Measurements from ENCODE around the gene RET. TPM values are rescaled to one million over a fixed set of nuclear protein-coding genes. Genes with fewer than 3 reads are reported as not detected.
A peak's percentile ranks its signal among the peaks of the same experiment; 100 is the strongest.

Gene RET
- total and polyA plus RNA-seq, 2 of the 8 experiments (the other 6 are each of a cell fraction or from before 2014, with no cell fraction given): 6.7 to 8.4 TPM

GRCh38 chr10:43043342-43043772 lies 33.5 kb upstream of the RET start:
- Histone ChIP-seq H3K27me3 (replicated peaks in 1 of 4; ENCODE audit: control insufficient read depth in 3 of 4, extremely low read depth in 1 of 4, insufficient read depth in 3 of 4, low read length in 3 of 4) (no peaks in the 10 kb centered on the region), H3K79me2 (ENCODE audit: control insufficient read depth in 1 of 2, insufficient read depth in 2 of 2, low read length in 2 of 2) (no peaks in the 10 kb centered on the region), H3K9me3 (ENCODE audit: insufficient read depth in 2 of 2, low read depth in 1 of 2, low read length in 1 of 2) (no peaks in the 10 kb centered on the region), H3K9ac (replicated peaks in 1 of 4; ENCODE audit: extremely low read depth in 1 of 4, low read depth in 3 of 4, low read length in 3 of 4) (no peak overlapping the region), H3K4me1 (replicated peaks in 1 of 4; ENCODE audit: control insufficient read depth in 3 of 4, insufficient read depth in 4 of 4, low read length in 3 of 4) (peaks cover 0 to 23% (median 11%) of the 10 kb centered on the region in 4 experiments; a peak in 6 of 7 replicates), H2BK12ac (ENCODE audit: low read depth, low read length) (peak overlapping the region; percentile 80; the same call in 1 of the 2 replicates), H2BK20ac (ENCODE audit: low read length) (no peak overlapping the region), H3K23me2 (ENCODE audit: low read depth, low read length) (peaks cover 1% of the 10 kb centered on the region; the same call in 1 of the 2 replicates), H4K91ac (replicated peaks; ENCODE audit: insufficient read length, low read length) (peak overlapping the region; percentile 32), H3K36me3 (ENCODE audit: control insufficient read depth in 2 of 4, insufficient read depth in 4 of 4, low read length in 3 of 4) (no peaks in the 10 kb centered on the region), H3K18ac (ENCODE audit: extremely low read depth, low read length) (no peak overlapping the region), H4K5ac (ENCODE audit: insufficient read length, low read depth, low read length) (no peak overlapping the region), H3K56ac (replicated peaks; ENCODE audit: insufficient read length, low read depth, low read length) (no peak overlapping the region), H2AK5ac (ENCODE audit: low read depth, low read length) (no peak overlapping the region; the same call in 1 of the 2 replicates), H2AFZ (ENCODE audit: low read length) (no peak overlapping the region), H4K20me1 (replicated peaks in 1 of 2; ENCODE audit: control insufficient read depth in 1 of 2, insufficient read depth in 2 of 2, low read length in 2 of 2) (no peaks in the 10 kb centered on the region), H2BK15ac (ENCODE audit: low read length) (no peak overlapping the region; the same call in 1 of the 2 replicates), H3K4me2 (ENCODE audit: insufficient read depth in 1 of 2, low read depth in 2 of 2, low read length in 2 of 2) (no peak overlapping the region), H3K4me3 (ENCODE audit: extremely low read depth in 1 of 4, insufficient read depth in 2 of 4, low read depth in 3 of 4, low read length in 4 of 4) (no peak overlapping the region), H2BK120ac (replicated peaks; ENCODE audit: low read depth, low read length) (no peak overlapping the region), H3K4ac (replicated peaks; ENCODE audit: insufficient read length, low read depth, low read length) (no peak overlapping the region), H3K27ac (ENCODE audit: low read depth, low read length) (no peak overlapping the region), H3K23ac (ENCODE audit: insufficient read length) (no peak overlapping the region), H3K79me1 (ENCODE audit: low read depth, low read length) (no peaks in the 10 kb centered on the region), H4K8ac (ENCODE audit: extremely low read depth, insufficient read depth, low read length) (no peak overlapping the region; the same call in 1 of the 2 replicates), H2BK5ac (ENCODE audit: low read depth, low read length) (no peak overlapping the region), H3K14ac (ENCODE audit: insufficient read length) (no peak overlapping the region)
- DNase-seq (ENCODE audit: low read depth in 1 of 2, low spot score in 2 of 2) (no peak), FAIRE-seq (no peak)
- POLR2A ChIA-PET (ENCODE audit: partially characterized antibody): no interaction called here
- 77% methylated on average over 8 of the region's 9 CpGs; no CpG with 5 or more reads in 1 of the 2 experiments for WGBS, 2 experiments (ENCODE audit: extremely low coverage in 1 of 2, insufficient coverage in 1 of 2, insufficient read length in 1 of 2, insufficient replicate concordance in 2 of 2, low coverage in 1 of 2, low lambda C conversion rate in 2 of 2, missing lambda C conversion rate in 1 of 2)
- CTCF ChIA-PET (ENCODE audit: partially characterized antibody): interaction anchor here (0.6 to 2.2 kb wide), 15 partner anchors 10 to 219 kb away, joined by 3 to 9 read pairs (median 3); no protein-coding TSS in a partner anchor
- TF ChIP-seq HDAC6 (IDR thresholded peaks at IDR 0.05; ENCODE audit: low read depth, low read length): no peak
- no peak for TF ChIP-seq POLR2A (IDR thresholded peaks at IDR 0.05; ENCODE audit: control extremely low read depth in 1 of 2, low read depth in 2 of 2, low read length in 2 of 2)
- no peak for TF ChIP-seq TCF12 (IDR thresholded peaks at IDR 0.05; ENCODE audit: low read depth, low read length)
- TF ChIP-seq MAFK (IDR thresholded peaks at IDR 0.05; ENCODE audit: low read depth, low read length): no peak
- TF ChIP-seq EP300 (IDR thresholded peaks at IDR 0.05; ENCODE audit: borderline replicate concordance in 1 of 2, low read depth in 2 of 2, low read length in 2 of 2): no peak
- TF ChIP-seq CBX5 (IDR thresholded peaks at IDR 0.05; ENCODE audit: low read depth, low read length): no peak
- no peak for TF ChIP-seq PHF8 (conservative IDR thresholded peaks at IDR 0.05; ENCODE audit: low read depth, low read length)
- TF ChIP-seq USF2 (IDR thresholded peaks at IDR 0.05; ENCODE audit: low read length): no peak
- no peak for TF ChIP-seq NRF1 (IDR thresholded peaks at IDR 0.05; ENCODE audit: low read depth, low read length)
- no peak for TF ChIP-seq TEAD4 (IDR thresholded peaks at IDR 0.05; ENCODE audit: low read depth, low read length)
- TF ChIP-seq CBX8 (IDR thresholded peaks at IDR 0.05; ENCODE audit: borderline replicate concordance, low read depth, low read length): no peak
- no peak for TF ChIP-seq EGR1 (IDR thresholded peaks at IDR 0.05; ENCODE audit: borderline replicate concordance, low read depth, low read length)
- no peak for TF ChIP-seq SRF (IDR thresholded peaks at IDR 0.05; ENCODE audit: low read depth, low read length)

Measured in H1 (cell line).